Endometrial microvascular endothelial cells (primary cell): ENCODE results near the gene YAF2. TPM values are rescaled to one million over a fixed set of nuclear protein-coding genes. Genes with fewer than 3 reads are reported as not detected.
"Not testable (repeated sequence)": the region's sequence is repeated elsewhere in the genome, so short reads cannot be mapped to it uniquely, and the experiment has no call there.

Experiments
- in situ Hi-C: cut with HindIII; loops from 2 replicates; pipeline ENCODE4 v1.10.0; 2017; ENCODE audit warnings: low sequenced_read_pairs, low pct_unique_long_range_greater_than_20kb; ENCODE audit errors: inconsistent ontology term
- total RNA-seq: library from RNA; depleted of rRNA; stranded (reverse); fragments of >200 nt; gene quantifications from one replicate; pipeline ENCODE4 v1.2.3, GENCODE V29; 2015; ENCODE audit errors: inconsistent ontology term

Gene YAF2
- total RNA-seq, 1 donor from 2014 or later, result 11.7 TPM

GRCh38 chr12:42259699-42260098 lies 21.7 kb upstream of the YAF2 start:
- in situ Hi-C loops, result no loop called here

- in situ Hi-C loops, result no loop called here
Observed at GRCh38 chr12:42255866-42256261, 17.8 kb upstream of the YAF2 start.

- in situ Hi-C loops, result no loop called here
Observed at GRCh38 chr12:42255221-42255865, 17.3 kb upstream of the YAF2 start.

GRCh38 chr12:42252645-42253044 lies 14.6 kb upstream of the YAF2 start:
- in situ Hi-C loops, result not testable (repeated sequence)

- in situ Hi-C loops, result not testable (repeated sequence)
Observed at GRCh38 chr12:42249033-42249432, 11.0 kb upstream of the YAF2 start.

- in situ Hi-C loops, result no loop called here
Observed at GRCh38 chr12:42240131-42240750, 2.2 kb upstream of the YAF2 start.

- in situ Hi-C loops, result no loop called here
Observed at GRCh38 chr12:42237853-42238239, 202 bp downstream of the YAF2 start.

- in situ Hi-C loops, result no loop called here
Observed at GRCh38 chr12:42237052-42237852, 796 bp downstream of the YAF2 start.

GRCh38 chr12:42236017-42236416 lies 2.0 kb downstream of the YAF2 start:
- in situ Hi-C loops, result no loop called here

GRCh38 chr12:42235426-42235825 lies 2.6 kb downstream of the YAF2 start:
- in situ Hi-C loops, result no loop called here

- in situ Hi-C loops, result no loop called here
Observed at GRCh38 chr12:42234970-42235369, 3.1 kb downstream of the YAF2 start.

GRCh38 chr12:42227525-42227924 lies 10.5 kb downstream of the YAF2 start:
- in situ Hi-C loops, result not testable (repeated sequence)

- in situ Hi-C loops, result not testable (repeated sequence)
Observed at GRCh38 chr12:42224501-42224900, 13.5 kb downstream of the YAF2 start.

GRCh38 chr12:42222724-42223123 lies 15.3 kb downstream of the YAF2 start:
- in situ Hi-C loops, result no loop called here

GRCh38 chr12:42221726-42222125 lies 16.3 kb downstream of the YAF2 start:
- in situ Hi-C loops, result no loop called here

- in situ Hi-C loops, result no loop called here
Observed at GRCh38 chr12:42217656-42218055, 20.4 kb downstream of the YAF2 start.

- in situ Hi-C loops, result no loop called here
Observed at GRCh38 chr12:42216737-42217136, 21.3 kb downstream of the YAF2 start.

GRCh38 chr12:42215759-42216158 lies 22.3 kb downstream of the YAF2 start:
- in situ Hi-C loops, result not testable (repeated sequence)

GRCh38 chr12:42213954-42214426 lies 24.1 kb downstream of the YAF2 start:
- in situ Hi-C loops, result no loop called here

GRCh38 chr12:42213023-42213422 lies 25.0 kb downstream of the YAF2 start:
- in situ Hi-C loops, result no loop called here
